Stimulated activated CD8-positive, alpha-beta memory T cell treated with anti-CD3 and anti-CD28 coated beads, Interleukin-15, amount 100 ng/mL, for 48 hours (primary cell): ENCODE measurements around the gene KCNJ12.
"Not testable (repeated sequence)": the region's sequence is repeated elsewhere in the genome, so short reads cannot be mapped to it uniquely, and the experiment has no call there.

Experiments used
- DNase-seq, 2 donors: peaks; one replicate each; pipeline ENCODE4 v3.0.0-alpha.2; 2020; ENCODE audit warnings: low read depth in 2 of 2

KCNJ12 gene

GRCh38 chr17:21387616-21388015 is 11.5 kb downstream of the KCNJ12 start:
- no peak for DNase-seq

- no peak for DNase-seq
Observed at GRCh38 chr17:21388066-21388465, 11.9 kb downstream of the KCNJ12 start.

GRCh38 chr17:21388944-21389343 is 12.8 kb downstream of the KCNJ12 start:
- no peak for DNase-seq

GRCh38 chr17:21389394-21389793 is 13.2 kb downstream of the KCNJ12 start:
- DNase-seq, result no peak

- DNase-seq, result no peak
Observed at GRCh38 chr17:21390294-21390693, 14.1 kb downstream of the KCNJ12 start.

GRCh38 chr17:21392266-21392665 is 16.1 kb downstream of the KCNJ12 start:
- no peak for DNase-seq

GRCh38 chr17:21394265-21394664 is 18.1 kb downstream of the KCNJ12 start:
- DNase-seq, result no peak

- no peak for DNase-seq
Observed at GRCh38 chr17:21395764-21396163, 19.6 kb downstream of the KCNJ12 start.

GRCh38 chr17:21396237-21396636 is 20.1 kb downstream of the KCNJ12 start:
- no peak for DNase-seq

- no peak for DNase-seq
Observed at GRCh38 chr17:21397341-21398190, 21.4 kb downstream of the KCNJ12 start.

- DNase-seq, result no peak
Observed at GRCh38 chr17:21399474-21400186, 23.5 kb downstream of the KCNJ12 start.

GRCh38 chr17:21400187-21400569 is 24.0 kb downstream of the KCNJ12 start:
- not testable (repeated sequence) for DNase-seq

GRCh38 chr17:21400816-21401593 is 24.8 kb downstream of the KCNJ12 start:
- no peak for DNase-seq

GRCh38 chr17:21402166-21402571 is 26.0 kb downstream of the KCNJ12 start:
- not testable (repeated sequence) for DNase-seq

- not testable (repeated sequence) for DNase-seq
Observed at GRCh38 chr17:21402926-21403325, 26.8 kb downstream of the KCNJ12 start.

GRCh38 chr17:21404106-21404505 is 27.9 kb downstream of the KCNJ12 start:
- DNase-seq, result not testable (repeated sequence)

GRCh38 chr17:21404539-21404938 is 28.4 kb downstream of the KCNJ12 start:
- not testable (repeated sequence) for DNase-seq

GRCh38 chr17:21404956-21405731 is 29.0 kb downstream of the KCNJ12 start:
- DNase-seq, result not testable (repeated sequence)

- DNase-seq, result not testable (repeated sequence)
Observed at GRCh38 chr17:21405904-21406400, 29.8 kb downstream of the KCNJ12 start.

GRCh38 chr17:21406616-21407404 is 30.7 kb downstream of the KCNJ12 start:
- not testable (repeated sequence) for DNase-seq
